ENCODE results near the gene CUX1. TPM values are rescaled to one million over a fixed set of nuclear protein-coding genes. Genes with fewer than 3 reads are reported as not detected.

The CUX1 gene
- total RNA-seq, 1 experiment from 2014 or later: 53.5 TPM

DNA sequence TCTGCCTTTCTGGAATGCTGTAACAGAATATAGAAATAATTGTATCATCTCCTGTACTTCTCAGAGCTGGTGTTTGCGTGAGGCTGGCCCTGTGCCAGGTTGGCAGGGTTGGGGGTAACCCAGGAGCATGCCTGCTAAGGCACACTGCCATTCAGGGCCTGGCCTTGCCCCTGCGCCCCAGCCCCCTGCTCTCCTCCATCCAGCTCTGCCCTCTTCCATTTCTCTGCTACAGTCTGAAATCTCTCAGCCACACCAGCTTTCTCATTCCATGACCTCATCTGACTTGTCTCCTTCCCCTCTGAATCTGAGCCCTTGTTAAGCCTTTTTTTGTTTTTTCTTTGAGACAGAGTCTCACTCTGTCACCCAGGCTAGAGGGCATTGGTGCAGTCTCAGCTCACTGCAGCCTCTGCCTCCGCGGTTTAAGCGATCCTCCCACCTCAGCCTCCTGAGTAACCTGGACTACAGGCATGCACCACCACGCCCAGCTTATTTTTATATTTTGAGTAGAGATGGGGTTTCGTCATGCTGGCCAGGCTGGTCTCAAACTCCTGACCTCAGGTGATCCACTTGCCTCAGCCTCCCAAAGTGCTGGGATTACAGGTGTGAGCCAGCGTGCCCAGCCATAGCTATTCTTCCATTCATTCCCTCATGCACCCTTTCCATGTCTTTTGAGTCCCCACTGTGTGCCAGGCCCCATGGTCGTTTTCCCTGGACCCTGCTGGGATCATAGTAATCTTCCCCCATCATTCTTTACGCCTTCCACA lies 206.8 kb downstream of the CUX1 start:
- Mint-ChIP-seq H3K27ac (peak overlapping the region; percentile 34 to 50 (median 45); a peak in 3 of 7 replicates), H3K9me3 (no peaks in the 10 kb centered on the region), H3K36me3 (ENCODE audit: insufficient read depth in 1 of 3, low read depth in 3 of 3) (peaks cover 0 to 9% (median 4%) of the 10 kb centered on the region in 3 experiments; a peak in 4 of 7 replicates), H3K4me3 (no peak overlapping the region), H3K4me1 (peaks cover 5 to 12% of the 10 kb centered on the region in 2 experiments), H3K27me3 (ENCODE audit: low read depth) (no peaks in the 10 kb centered on the region; the same call in 1 of the 2 replicates)
- Histone ChIP-seq H2BK5ac (ENCODE audit: insufficient read length, low read length) (no peak overlapping the region), H2BK120ac (ENCODE audit: low read depth, low read length, poor library complexity, severe bottlenecking) (no peak overlapping the region), H3K27me3 (ENCODE audit: insufficient read depth, low read length) (no peaks in the 10 kb centered on the region), H4K20me1 (ENCODE audit: control insufficient read depth, insufficient read depth, insufficient read length) (no peaks in the 10 kb centered on the region), H3K14ac (ENCODE audit: insufficient read depth, low read length) (no peak overlapping the region; the same call in 1 of the 2 replicates), H3K27ac (ENCODE audit: insufficient read length, low read depth, low read length) (no peak overlapping the region), H2AK5ac (ENCODE audit: insufficient read length, low read length) (no peak overlapping the region), H3K18ac (ENCODE audit: insufficient read length, low read depth, low read length) (no peak overlapping the region), H2AFZ (ENCODE audit: low read length) (no peak overlapping the region), H3K4me2 (ENCODE audit: insufficient read depth, insufficient read length, low read length) (no peak overlapping the region), H3K23me2 (ENCODE audit: insufficient read length, low read depth, low read length, poor library complexity, severe bottlenecking) (no peaks in the 10 kb centered on the region), H3K79me1 (ENCODE audit: insufficient read depth, low read depth, low read length, poor library complexity, severe bottlenecking) (no peaks in the 10 kb centered on the region), H3K9me3 (ENCODE audit: control insufficient read depth, low read depth, low read length) (no peaks in the 10 kb centered on the region), H3T11ph (ENCODE audit: low read length) (no peak overlapping the region), H3K4me1 (ENCODE audit: insufficient read depth, low read length) (no peaks in the 10 kb centered on the region; the same call in 1 of the 2 replicates), H3K79me2 (ENCODE audit: insufficient read depth, low read length) (peaks cover 2% of the 10 kb centered on the region; the same call in 1 of the 2 replicates), H4K91ac (ENCODE audit: insufficient read length, low read depth, low read length) (no peak overlapping the region), H3K23ac (ENCODE audit: insufficient read length, low read depth, low read length) (no peak overlapping the region), H4K8ac (replicated peaks; ENCODE audit: insufficient read length, low read depth, low read length) (no peak overlapping the region), H2BK20ac (ENCODE audit: low read depth, low read length, poor library complexity, severe bottlenecking) (no peak overlapping the region), H2BK15ac (ENCODE audit: low read depth, low read length) (no peak overlapping the region), H3K56ac (ENCODE audit: insufficient read length, low read depth, low read length) (no peak overlapping the region), H4K5ac (ENCODE audit: insufficient read length, low read depth, low read length) (no peak overlapping the region), H2BK12ac (ENCODE audit: insufficient read length, low read depth, low read length) (no peak overlapping the region), H3K9ac (ENCODE audit: extremely low read depth, insufficient read length, low read length) (no peak overlapping the region), H3K4ac (ENCODE audit: low read depth, low read length) (no peak overlapping the region)
- DNase-seq: no peak
- WGBS (ENCODE audit: extremely low coverage, insufficient read length, low lambda C conversion rate): no CpG with 5 or more reads among the region's 10 CpGs
- TF ChIP-seq, protein P1, sequence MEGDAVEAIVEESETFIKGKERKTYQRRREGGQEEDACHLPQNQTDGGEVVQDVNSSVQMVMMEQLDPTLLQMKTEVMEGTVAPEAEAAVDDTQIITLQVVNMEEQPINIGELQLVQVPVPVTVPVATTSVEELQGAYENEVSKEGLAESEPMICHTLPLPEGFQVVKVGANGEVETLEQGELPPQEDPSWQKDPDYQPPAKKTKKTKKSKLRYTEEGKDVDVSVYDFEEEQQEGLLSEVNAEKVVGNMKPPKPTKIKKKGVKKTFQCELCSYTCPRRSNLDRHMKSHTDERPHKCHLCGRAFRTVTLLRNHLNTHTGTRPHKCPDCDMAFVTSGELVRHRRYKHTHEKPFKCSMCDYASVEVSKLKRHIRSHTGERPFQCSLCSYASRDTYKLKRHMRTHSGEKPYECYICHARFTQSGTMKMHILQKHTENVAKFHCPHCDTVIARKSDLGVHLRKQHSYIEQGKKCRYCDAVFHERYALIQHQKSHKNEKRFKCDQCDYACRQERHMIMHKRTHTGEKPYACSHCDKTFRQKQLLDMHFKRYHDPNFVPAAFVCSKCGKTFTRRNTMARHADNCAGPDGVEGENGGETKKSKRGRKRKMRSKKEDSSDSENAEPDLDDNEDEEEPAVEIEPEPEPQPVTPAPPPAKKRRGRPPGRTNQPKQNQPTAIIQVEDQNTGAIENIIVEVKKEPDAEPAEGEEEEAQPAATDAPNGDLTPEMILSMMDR (conservative IDR thresholded peaks at IDR 0.05): no peak

Data from H9 (cell line).